HG03060 (cell line): ENCODE data around the gene CCDC40.
"Not testable (repeated sequence)": the region's sequence is repeated elsewhere in the genome, so short reads cannot be mapped to it uniquely, and the experiment has no call there.

Experiments used
- ATAC-seq: cut with Tn5 transposase; IDR thresholded peaks from one replicate; pipeline ENCODE4 v1.9.1; 2021; ENCODE audit warnings: low read depth, moderate number of reproducible peaks; ENCODE audit not compliant: unreplicated experiment

Gene CCDC40

DNA sequence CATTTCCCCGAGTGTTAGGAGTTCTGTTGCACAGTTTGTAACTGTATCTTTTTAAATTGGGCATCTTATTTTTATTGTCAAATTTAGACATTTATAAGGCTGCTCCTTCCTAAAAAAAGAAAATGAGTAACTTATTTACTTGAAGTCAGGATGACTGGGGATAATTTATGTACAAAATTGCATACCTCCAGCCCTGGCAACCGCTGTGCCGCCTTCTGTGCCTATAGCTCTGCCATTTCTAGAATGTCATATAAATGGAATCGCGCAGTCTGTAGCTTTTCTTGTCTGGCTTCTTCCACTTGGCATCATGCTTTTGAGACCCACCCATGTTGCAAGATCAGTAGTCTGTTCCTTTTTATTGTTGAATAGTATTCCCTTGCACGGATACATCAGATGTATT lies 36.0 kb downstream of the CCDC40 start:
- no peak for ATAC-seq

GRCh38 chr17:80080081-80080480 lies 43.6 kb downstream of the CCDC40 start:
- ATAC-seq, result no peak

GRCh38 chr17:80081596-80081995 lies 45.2 kb downstream of the CCDC40 start:
- no peak for ATAC-seq

- no peak for ATAC-seq
Measured at GRCh38 chr17:80082403-80083135, 46.1 kb downstream of the CCDC40 start.

DNA sequence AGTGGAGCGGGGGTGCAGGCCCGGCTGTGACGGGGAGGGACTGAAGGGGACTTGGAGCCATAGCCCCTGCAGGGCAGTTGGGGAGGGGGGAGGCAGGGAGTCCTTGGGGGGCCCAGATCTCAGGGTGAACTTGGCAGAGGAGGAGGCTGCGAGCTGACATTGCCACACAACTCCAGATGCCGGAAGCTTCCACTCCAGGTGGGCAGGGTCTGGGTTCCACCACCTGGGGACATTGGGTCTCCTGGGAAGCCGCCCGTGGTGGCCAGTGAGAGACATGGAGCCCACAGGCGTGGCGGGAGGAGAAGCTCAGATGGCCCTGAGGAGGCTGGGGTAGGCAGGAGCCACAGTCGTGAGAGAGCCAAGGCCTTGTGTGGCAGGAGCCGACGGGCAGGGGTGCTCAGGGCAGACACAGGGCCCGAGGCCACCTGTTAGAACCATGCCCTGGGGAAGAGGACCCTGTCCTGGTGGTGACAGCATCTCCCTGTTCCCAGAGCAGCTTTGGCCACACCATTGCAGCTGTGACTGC lies 46.8 kb downstream of the CCDC40 start:
- ATAC-seq, result no peak

DNA sequence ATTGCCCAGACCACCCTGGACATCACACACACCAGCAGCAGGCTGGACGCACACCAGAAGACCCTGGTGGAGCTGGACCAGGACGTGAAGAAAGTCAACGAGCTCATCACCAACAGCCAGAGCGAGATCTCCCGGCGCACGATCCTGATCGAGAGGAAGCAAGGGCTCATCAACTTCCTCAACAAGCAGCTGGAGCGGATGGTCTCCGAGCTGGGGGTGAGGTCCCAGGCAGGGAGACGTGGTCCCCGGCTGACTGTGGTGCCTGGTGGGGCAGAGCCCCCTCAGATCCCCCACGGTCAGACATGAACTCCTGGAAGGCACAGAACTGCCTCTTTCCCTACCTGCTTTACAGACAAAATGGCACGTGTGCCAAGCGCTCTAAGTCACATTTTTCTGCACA lies 48.3 kb downstream of the CCDC40 start:
- ATAC-seq, result no peak

GRCh38 chr17:80086081-80086480 lies 49.6 kb downstream of the CCDC40 start:
- no peak for ATAC-seq

GRCh38 chr17:80086616-80087015 lies 50.2 kb downstream of the CCDC40 start:
- ATAC-seq, result no peak

DNA sequence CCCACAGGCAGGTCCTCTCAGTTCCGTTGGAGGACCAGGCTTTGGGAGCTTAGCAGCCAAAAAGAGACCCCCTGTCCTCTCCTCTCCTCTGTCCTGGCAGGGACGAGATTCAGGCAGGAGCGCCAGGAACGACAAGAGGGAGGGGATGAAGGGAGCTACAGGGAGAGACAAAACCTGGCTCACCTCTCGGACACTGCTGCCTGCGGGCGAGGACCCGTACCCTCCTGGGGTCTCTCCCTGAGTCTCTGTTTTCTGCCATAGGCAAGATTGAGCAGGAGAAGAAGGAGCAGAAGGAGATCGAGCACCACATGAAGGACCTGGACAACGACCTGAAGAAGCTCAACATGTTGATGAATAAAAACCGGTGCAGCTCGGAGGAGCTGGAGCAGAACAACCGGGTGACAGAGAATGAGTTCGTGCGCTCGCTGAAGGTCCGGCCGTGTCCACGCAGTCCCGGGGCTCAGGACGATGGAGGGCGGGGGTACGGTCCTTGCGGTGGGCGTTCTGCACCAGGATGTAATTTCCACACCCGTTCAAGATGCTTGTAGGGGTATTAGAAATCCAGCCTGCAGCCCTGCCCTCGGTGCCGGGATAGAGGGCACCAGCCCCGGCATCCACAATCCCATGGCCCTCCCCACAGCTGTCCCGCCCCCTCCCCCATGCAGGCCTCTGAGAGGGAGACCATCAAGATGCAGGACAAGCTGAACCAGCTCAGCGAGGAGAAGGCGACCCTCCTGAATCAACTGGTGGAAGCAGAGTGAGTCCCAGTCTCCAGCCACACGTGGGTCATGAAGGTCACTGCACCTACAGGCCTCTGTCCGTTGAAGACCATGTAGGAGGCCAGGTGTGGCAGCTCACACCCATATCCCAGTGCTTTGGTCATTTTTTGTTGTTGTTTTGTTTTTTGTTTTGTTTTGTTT lies 51.2 kb downstream of the CCDC40 start:
- ATAC-seq, result no peak

DNA sequence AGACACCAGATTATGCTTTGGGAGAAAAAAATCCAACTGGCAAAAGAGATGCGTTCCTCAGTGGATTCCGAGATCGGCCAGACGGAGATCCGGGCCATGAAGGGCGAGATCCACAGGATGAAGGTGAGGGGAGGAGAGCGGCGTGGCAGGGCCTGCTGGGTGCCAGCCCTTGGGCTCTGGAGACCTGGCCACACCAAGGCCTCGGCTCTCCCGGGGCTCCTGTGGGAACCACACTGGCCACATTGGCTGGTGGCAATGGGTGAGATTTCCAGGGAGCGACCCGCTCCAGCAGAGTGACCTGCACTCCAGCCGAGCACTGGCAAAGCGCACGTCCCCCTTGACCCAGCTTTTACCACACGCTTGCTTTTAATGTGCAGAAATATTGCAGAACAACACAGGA lies 53.3 kb downstream of the CCDC40 start:
- no peak for ATAC-seq

DNA sequence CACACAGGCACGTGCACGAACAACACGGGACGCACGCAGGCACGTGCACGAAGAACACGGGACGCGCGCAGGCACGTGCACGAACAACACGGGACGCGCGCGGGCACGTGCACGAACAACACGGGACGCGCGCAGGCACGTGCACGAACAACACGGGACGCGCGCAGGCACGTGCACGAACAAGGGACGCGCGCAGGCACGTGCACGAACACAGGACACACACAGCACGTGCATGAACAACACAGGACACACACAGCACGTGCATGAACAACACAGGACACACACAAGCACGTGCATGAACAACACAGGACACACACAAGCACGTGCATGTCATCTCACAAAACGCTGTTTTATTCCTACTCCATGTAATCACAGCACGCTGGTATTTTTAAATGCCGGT lies 53.7 kb downstream of the CCDC40 start:
- not testable (repeated sequence) for ATAC-seq

DNA sequence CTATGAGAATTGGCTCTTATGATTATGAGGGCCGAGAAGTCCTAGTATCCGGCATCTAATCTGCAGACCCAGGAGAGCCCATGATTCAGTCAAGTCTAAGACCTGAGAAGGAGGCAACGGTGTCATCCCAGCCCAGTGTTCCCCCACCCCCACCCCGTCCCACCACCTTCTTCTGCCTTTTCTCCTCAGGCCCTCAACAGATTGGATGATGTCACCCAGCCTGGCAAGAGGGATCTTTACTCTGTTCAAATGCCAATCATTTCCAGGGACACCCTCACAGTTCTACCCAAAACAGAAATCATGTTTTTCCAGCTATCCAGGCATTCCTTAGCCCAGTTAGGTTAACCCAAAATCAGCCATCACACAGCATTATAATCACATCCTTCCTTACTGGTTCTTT lies 54.9 kb downstream of the CCDC40 start:
- ATAC-seq, result no peak

- no peak for ATAC-seq
Measured at GRCh38 chr17:80092959-80093358, 56.5 kb downstream of the CCDC40 start.

DNA sequence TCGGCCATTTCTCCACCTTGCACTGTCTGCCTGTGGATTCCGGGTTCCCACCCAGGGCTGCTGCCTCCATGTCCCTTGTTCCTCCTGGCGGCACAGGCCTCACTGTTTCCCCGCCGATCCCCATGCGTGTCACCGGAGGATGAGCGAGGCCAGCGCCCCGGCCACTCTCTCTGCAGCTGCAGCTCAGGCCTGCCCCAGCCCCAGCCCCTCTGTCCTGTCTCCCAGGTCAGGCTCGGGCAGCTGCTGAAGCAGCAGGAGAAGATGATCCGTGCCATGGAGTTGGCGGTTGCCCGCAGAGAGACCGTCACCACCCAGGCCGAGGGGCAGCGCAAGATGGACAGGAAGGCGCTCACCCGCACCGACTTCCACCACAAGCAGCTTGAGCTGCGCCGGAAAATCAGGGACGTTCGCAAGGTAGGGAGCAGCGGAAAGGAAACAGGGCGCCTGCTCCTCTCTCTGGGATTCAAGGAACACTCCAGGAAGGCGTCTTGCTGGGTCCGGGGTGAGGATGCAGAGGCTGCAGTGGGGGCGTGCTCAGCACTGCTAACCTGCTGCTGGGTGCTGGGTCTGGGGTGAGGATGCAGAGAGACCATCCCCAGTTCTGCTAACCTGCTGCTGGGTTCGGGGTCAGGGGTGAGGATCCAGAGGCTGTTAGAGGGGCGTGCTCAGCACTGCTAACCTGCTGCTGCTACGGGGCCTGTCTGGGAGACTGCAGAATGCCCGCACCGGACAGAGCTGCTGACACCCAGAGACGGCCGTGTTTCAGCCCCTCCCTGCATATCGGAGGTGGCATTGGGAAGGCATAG lies 58.8 kb downstream of the CCDC40 start:
- ATAC-seq, result no peak

- ATAC-seq, result no peak
Measured at GRCh38 chr17:80095844-80096475, 59.5 kb downstream of the CCDC40 start.

- no peak for ATAC-seq
Measured at GRCh38 chr17:80096561-80097021, 60.1 kb downstream of the CCDC40 start.

DNA sequence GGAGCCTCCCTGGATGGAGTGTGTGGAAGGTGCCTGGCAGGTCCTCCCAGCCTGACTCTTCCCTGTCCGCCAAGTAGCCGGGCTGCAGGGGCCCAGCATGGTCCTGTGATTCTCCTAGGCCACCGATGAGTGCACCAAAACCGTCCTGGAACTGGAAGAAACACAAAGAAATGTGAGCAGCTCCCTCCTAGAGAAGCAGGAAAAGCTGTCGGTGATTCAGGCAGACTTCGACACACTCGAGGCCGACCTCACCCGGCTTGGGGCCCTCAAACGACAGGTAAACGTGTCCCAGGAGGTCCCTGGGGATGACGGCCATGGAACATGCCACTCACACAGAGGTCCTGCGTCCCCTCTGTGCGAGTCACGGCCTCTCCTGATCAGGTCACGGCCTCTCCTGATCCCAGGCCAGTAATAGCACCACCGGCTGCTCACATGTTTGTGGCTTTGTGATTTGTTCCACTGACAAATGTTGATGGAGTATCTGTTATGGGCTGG lies 60.7 kb downstream of the CCDC40 start:
- ATAC-seq, result no peak

DNA sequence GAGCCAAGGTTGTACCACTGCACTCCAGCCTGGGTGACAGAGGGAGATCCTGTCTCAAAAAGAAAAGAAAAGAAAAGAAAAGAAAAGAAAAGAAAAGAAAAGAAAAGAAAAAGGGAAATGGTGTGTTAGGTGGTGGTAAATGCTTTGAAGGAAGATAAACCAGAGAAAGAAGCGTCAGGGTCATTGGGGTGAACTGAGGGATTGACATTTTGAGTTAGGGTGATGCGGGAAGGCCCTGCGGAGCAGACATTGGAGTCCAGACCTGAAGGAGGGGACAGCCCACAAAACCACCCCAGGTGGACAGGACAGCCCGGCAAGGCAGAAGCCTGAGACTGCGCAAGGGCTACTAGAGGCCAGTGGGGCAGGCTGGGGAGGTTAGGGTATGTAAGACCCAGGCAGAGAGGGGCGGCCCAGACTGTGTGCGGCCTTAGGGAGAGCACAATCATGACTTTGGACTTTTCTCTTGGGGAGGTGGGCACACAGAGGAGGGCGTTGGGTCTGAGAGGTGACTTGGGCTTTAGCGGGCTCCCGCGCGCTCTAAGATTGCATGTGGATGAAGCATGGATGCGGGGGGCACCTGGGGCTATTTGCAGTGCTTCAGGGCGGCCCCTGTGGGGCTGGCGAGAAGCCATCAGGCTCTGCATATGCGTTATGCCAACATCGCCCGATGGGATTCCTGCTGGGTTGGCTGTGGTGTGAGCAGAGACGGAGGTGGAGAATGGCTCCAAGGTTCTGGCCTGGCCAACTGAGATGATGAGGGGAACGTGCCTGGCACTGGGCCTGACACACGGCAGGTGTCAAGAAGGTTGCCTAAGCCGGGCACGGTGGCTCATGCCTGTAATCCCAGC lies 61.6 kb downstream of the CCDC40 start:
- no peak for ATAC-seq
